ENCODE results near the gene KIAA0586. TPM values are rescaled to one million over a fixed set of nuclear protein-coding genes. Genes with fewer than 3 reads are reported as not detected.
A peak's percentile ranks its signal among the peaks of the same experiment; 100 is the strongest.

KIAA0586 gene
- total and polyA plus RNA-seq, 2 of the 13 experiments (the other 11 are each of a cell fraction or from before 2014, with no cell fraction given), result 12.6 to 25.2 TPM

DNA sequence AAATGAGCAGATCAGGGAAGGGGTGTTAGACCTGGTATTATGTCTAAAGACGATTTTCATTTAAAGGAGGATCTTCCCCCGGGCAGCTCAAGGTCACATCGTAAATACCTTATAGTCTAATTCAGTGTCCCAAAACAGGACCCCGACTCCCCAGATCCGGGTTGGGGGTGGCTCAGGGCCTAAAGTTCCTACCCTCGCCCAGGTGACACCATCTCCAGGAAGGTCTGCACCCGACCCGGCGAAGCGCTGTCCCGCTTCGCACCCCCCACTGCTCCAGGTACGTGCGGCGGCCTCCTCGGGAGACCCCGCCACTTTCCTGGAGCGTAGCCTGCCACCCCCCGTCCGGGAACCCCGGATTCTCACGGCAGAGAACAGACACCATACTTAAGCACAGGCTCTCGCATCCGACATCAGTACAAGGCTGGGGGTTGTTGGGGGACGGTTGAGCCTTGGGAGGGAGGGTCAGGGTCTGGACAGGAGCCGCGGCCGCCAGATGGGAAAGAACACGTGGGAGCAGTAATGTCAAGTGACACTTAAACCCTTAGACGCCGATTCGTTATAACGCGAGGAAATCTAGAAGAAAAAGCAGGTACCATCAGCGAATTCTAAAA is 744 bp upstream of the KIAA0586 start:
- H3K4me1 ChIP-seq (ENCODE audit: insufficient read depth, low read length), result peaks cover 45% of the 10 kb centered on the region
- ATAC-seq (peak; percentile 86), DNase-seq (ENCODE audit: low spot score) (peak; percentile 56), FAIRE-seq (no peak)
- H3K27ac ChIP-seq (ENCODE audit: extremely low read length, insufficient read depth, low read length), result peak overlapping the region; percentile 96
- in situ Hi-C loops (cut with HindIII; ENCODE audit: extremely low pct_ligation_motif_present, low pct_unique_long_range_greater_than_20kb), result no loop called here
- H3K4me2 ChIP-seq (ENCODE audit: low read depth, low read length), result peak overlapping the region; percentile 80
- POLR2A ChIA-PET, result interaction anchor here (0.8 to 2.6 kb wide), 6 partner anchors 10 to 1157 kb away, joined by 3 to 19 read pairs (median 4); partner anchors contain the start of genes ARID4A, JKAMP, L3HYPDH and TOMM20L
- H3K36me3 ChIP-seq (replicated peaks in 1 of 2; ENCODE audit: control insufficient read depth in 1 of 2, insufficient read depth in 2 of 2, low read length in 2 of 2), result peaks cover 4 to 18% of the 10 kb centered on the region in 2 experiments; a peak in 2 of 5 replicates
- H3K27me3 ChIP-seq (ENCODE audit: control insufficient read depth in 1 of 2, insufficient read depth in 2 of 2, low read length in 2 of 2), result no peaks in the 10 kb centered on the region; a peak in 1 of 5 replicates
- H2AFZ ChIP-seq (ENCODE audit: low read length), result peak overlapping the region; percentile 100
- H3K9me3 ChIP-seq (ENCODE audit: low read length), result no peaks in the 10 kb centered on the region
- TSS peak; percentile 84 for BruUV-seq (replicated peaks)
- peak overlapping the region; percentile 88 for H3K9ac ChIP-seq (ENCODE audit: insufficient read depth, low read depth, low read length)
- peak overlapping the region; percentile 70 to 84 (median 83) for H3K4me3 ChIP-seq (replicated peaks in 1 of 3; ENCODE audit: insufficient read depth in 1 of 3, low read depth in 2 of 3, low read length in 3 of 3)
- intact Hi-C loops (cut with micrococcal nuclease; ENCODE audit: unreplicated experiment), result loop anchor here (2.0 kb wide), 1 partner anchor 32 kb away; the partner anchor contains the start of gene TOMM20L
- peaks cover 44% of the 10 kb centered on the region for H3K79me2 ChIP-seq (ENCODE audit: insufficient read depth, low read length)
- CTCF ChIA-PET (ENCODE audit: low intra/inter-chr PET ratio, low total read pairs), result no interaction called here
- no peaks in the 10 kb centered on the region for H4K20me1 ChIP-seq (ENCODE audit: insufficient read depth, low read length)
- 1% methylated on average over 25 of the region's 35 CpGs for WGBS (ENCODE audit: low lambda C conversion rate)
- TF ChIP-seq, protein P1, sequence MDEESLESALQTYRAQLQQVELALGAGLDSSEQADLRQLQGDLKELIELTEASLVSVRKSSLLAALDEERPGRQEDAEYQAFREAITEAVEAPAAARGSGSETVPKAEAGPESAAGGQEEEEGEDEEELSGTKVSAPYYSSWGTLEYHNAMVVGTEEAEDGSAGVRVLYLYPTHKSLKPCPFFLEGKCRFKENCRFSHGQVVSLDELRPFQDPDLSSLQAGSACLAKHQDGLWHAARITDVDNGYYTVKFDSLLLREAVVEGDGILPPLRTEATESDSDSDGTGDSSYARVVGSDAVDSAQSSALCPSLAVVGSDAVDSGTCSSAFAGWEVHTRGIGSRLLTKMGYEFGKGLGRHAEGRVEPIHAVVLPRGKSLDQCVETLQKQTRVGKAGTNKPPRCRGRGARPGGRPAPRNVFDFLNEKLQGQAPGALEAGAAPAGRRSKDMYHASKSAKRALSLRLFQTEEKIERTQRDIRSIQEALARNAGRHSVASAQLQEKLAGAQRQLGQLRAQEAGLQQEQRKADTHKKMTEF (CRISPR knock-in tag; IDR thresholded peaks at IDR 0.05), result no peak
- TF ChIP-seq, protein P2, sequence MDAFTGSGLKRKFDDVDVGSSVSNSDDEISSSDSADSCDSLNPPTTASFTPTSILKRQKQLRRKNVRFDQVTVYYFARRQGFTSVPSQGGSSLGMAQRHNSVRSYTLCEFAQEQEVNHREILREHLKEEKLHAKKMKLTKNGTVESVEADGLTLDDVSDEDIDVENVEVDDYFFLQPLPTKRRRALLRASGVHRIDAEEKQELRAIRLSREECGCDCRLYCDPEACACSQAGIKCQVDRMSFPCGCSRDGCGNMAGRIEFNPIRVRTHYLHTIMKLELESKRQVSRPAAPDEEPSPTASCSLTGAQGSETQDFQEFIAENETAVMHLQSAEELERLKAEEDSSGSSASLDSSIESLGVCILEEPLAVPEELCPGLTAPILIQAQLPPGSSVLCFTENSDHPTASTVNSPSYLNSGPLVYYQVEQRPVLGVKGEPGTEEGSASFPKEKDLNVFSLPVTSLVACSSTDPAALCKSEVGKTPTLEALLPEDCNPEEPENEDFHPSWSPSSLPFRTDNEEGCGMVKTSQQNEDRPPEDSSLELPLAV (CRISPR knock-in tag; conservative IDR thresholded peaks at IDR 0.05; ENCODE audit: low read depth), result no peak
- TF ChIP-seq XRCC5 (optimal IDR thresholded peaks at IDR 0.05; ENCODE audit: low read length) (peak; percentile 5), DMAP1 (CRISPR knock-in tag; IDR thresholded peaks at IDR 0.05) (peak; percentile 91), GATA4 (IDR thresholded peaks at IDR 0.05; ENCODE audit: borderline replicate concordance, low read depth) (no peak), ATF1 (CRISPR knock-in tag; IDR thresholded peaks at IDR 0.05) (0 out of 2 replicates have a peak, but pooled peaks have one; percentile 1), ARHGAP35 (CRISPR knock-in tag; IDR thresholded peaks at IDR 0.05; ENCODE audit: borderline replicate concordance) (no peak), RAD51 (IDR thresholded peaks at IDR 0.05; ENCODE audit: borderline replicate concordance) (0 out of 2 replicates have a peak, but pooled peaks have one; percentile 19), MED1 (CRISPR knock-in tag; IDR thresholded peaks at IDR 0.05) (no peak; the same call in 1 of the 2 replicates), ZFX (CRISPR knock-in tag; IDR thresholded peaks at IDR 0.05; ENCODE audit: low read depth) (peak; percentile 88), ZNF263 (CRISPR knock-in tag; IDR thresholded peaks at IDR 0.05) (0 out of 2 replicates have a peak, but pooled peaks have one; percentile 11), POLR2A (IDR thresholded peaks at IDR 0.05; ENCODE audit: insufficient read depth in 1 of 2, low read depth in 2 of 2, low read length in 2 of 2) (peak in 1 of 2 experiments; percentile 68; a peak in 1 of 4 replicates), PRMT3 (CRISPR knock-in tag; IDR thresholded peaks at IDR 0.05; ENCODE audit: borderline replicate concordance, low read depth) (no peak), FOXP1 (IDR thresholded peaks at IDR 0.05) (no peak), FOXP1 (CRISPR knock-in tag; IDR thresholded peaks at IDR 0.05) (no peak), ZNF547 (CRISPR knock-in tag; IDR thresholded peaks at IDR 0.05) (peak; percentile 61; the same call in 1 of the 2 replicates), KLF15 (CRISPR knock-in tag; IDR thresholded peaks at IDR 0.05; ENCODE audit: borderline replicate concordance) (no peak)
- TF ChIP-seq, protein P3, sequence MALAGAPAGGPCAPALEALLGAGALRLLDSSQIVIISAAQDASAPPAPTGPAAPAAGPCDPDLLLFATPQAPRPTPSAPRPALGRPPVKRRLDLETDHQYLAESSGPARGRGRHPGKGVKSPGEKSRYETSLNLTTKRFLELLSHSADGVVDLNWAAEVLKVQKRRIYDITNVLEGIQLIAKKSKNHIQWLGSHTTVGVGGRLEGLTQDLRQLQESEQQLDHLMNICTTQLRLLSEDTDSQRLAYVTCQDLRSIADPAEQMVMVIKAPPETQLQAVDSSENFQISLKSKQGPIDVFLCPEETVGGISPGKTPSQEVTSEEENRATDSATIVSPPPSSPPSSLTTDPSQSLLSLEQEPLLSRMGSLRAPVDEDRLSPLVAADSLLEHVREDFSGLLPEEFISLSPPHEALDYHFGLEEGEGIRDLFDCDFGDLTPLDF (CRISPR knock-in tag; IDR thresholded peaks at IDR 0.05), result 0 out of 2 replicates have a peak, but pooled peaks have one; percentile 14
- TF ChIP-seq, protein P4, sequence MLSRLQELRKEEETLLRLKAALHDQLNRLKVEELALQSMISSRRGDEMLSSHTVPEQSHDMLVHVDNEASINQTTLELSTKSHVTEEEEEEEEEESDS (CRISPR knock-in tag; IDR thresholded peaks at IDR 0.05; ENCODE audit: borderline replicate concordance), result 0 out of 2 replicates have a peak, but pooled peaks have one; percentile 27

All from HepG2 (cell line).